H1 (cell line): Measurements from ENCODE around the gene ATP7B. TPM values are rescaled to one million over a fixed set of nuclear protein-coding genes. Genes with fewer than 3 reads are reported as not detected.

ENCODE experiments used
- CTCF ChIA-PET: fragments of 300-600 bp; sonication (Branson Sonifier 250); formaldehyde crosslinking; loops from one replicate; lab custom pipeline; 2021; ENCODE audit not compliant: partially characterized antibody; lab: Charles Lee
- POLR2A ChIA-PET: fragments of 300-600 bp; sonication (Branson Sonifier 250); formaldehyde crosslinking; loops from one replicate; lab custom pipeline; 2021; ENCODE audit warnings: inconsistent platforms; ENCODE audit not compliant: partially characterized antibody; lab: Charles Lee
- DNase-seq, 2 experiments: peaks; one replicate each; pipeline versions ENCODE4 v3.0.0 to v3.0.0-alpha.2; 2010 to 2022; ENCODE audit warnings: low spot score in 2 of 2, low read depth in 1 of 2, mixed read lengths in 1 of 2
- FAIRE-seq: peaks from 2 replicates; lab custom pipeline; 2011; peaks lifted over from hg19 to GRCh38; lab: Jason Lieb, UNC
- H2AFZ ChIP-seq: 2 replicates; pipeline ENCODE4 v1.8.1; 2012; ENCODE audit warnings: low read length, inconsistent platforms
- H2AK5ac ChIP-seq: 2 replicates; pipeline ENCODE4 v1.6.1; 2013; ENCODE audit warnings: low read depth, low read length
- H2BK120ac ChIP-seq: replicated peaks from 2 replicates; pipeline ENCODE3; 2013; ENCODE audit warnings: low read depth, low read length, inconsistent platforms
- H2BK12ac ChIP-seq: 2 replicates; pipeline ENCODE4 v1.6.1; 2013; ENCODE audit warnings: low read depth, low read length
- H2BK15ac ChIP-seq: 2 replicates; pipeline ENCODE4 v1.6.1; 2013; ENCODE audit warnings: low read length
- H2BK20ac ChIP-seq: 2 replicates; pipeline ENCODE4 v1.6.1; 2013; ENCODE audit warnings: low read length
- H2BK5ac ChIP-seq: 2 replicates; pipeline ENCODE4 v1.6.1; 2013; ENCODE audit warnings: low read depth, low read length
- H3K14ac ChIP-seq: 2 replicates; pipeline ENCODE4 v1.6.1; 2013; ENCODE audit warnings: inconsistent platforms; ENCODE audit not compliant: insufficient read length
- H3K18ac ChIP-seq: 2 replicates; pipeline ENCODE4 v1.6.1; 2013; ENCODE audit warnings: low read length; ENCODE audit errors: extremely low read depth
- H3K23ac ChIP-seq: 2 replicates; pipeline ENCODE4 v1.6.1; 2013; ENCODE audit warnings: inconsistent platforms; ENCODE audit not compliant: insufficient read length
- H3K23me2 ChIP-seq: 2 replicates; pipeline ENCODE4 v1.6.1; 2013; ENCODE audit warnings: low read depth, low read length
- H3K27ac ChIP-seq: 2 replicates; pipeline ENCODE4 v1.6.1; 2011; ENCODE audit warnings: low read depth, low read length, inconsistent platforms
- H3K27me3 ChIP-seq, 4 experiments: replicated peaks in 1 of 4; 1 replicate in 1 of 4; 2 replicates in 3 of 4; pipeline versions ENCODE4 v1.6.1 to v1.8.1; 2011 to 2013; ENCODE audit warnings: low read length in 3 of 4, mild to moderate bottlenecking in 3 of 4, inconsistent platforms in 2 of 4, mixed read lengths in 2 of 4, moderate library complexity in 1 of 4; ENCODE audit not compliant: control insufficient read depth in 3 of 4, insufficient read depth in 3 of 4; ENCODE audit errors: extremely low read depth in 1 of 4
- H3K36me3 ChIP-seq, 4 experiments: 2 replicates each; pipeline versions ENCODE4 v1.6.1 to v1.8.1; 2011 to 2013; ENCODE audit warnings: mild to moderate bottlenecking in 4 of 4, low read length in 3 of 4, moderate library complexity in 2 of 4, control low read depth in 1 of 4, inconsistent platforms in 1 of 4; ENCODE audit not compliant: insufficient read depth in 4 of 4, control insufficient read depth in 2 of 4
- H3K4ac ChIP-seq: replicated peaks from 2 replicates; pipeline ENCODE3; 2013; ENCODE audit warnings: low read length, low read depth, mixed read lengths, inconsistent platforms; ENCODE audit not compliant: insufficient read length
- H3K4me1 ChIP-seq, 4 experiments: replicated peaks in 1 of 4; 1 replicate in 1 of 4; 2 replicates in 3 of 4; pipeline versions ENCODE4 v1.6.1 to v1.8.1; 2011 to 2013; ENCODE audit warnings: low read length in 3 of 4, inconsistent platforms in 2 of 4, mixed read lengths in 1 of 4; ENCODE audit not compliant: insufficient read depth in 4 of 4, control insufficient read depth in 3 of 4
- H3K4me2 ChIP-seq, 2 experiments: 2 replicates each; pipeline versions ENCODE4 v1.6.1 to v1.8.1; 2011 to 2013; ENCODE audit warnings: low read depth in 2 of 2, low read length in 2 of 2, control low read depth in 1 of 2, inconsistent platforms in 1 of 2, mild to moderate bottlenecking in 1 of 2; ENCODE audit not compliant: insufficient read depth in 1 of 2
- H3K4me3 ChIP-seq, 4 experiments: fragments of 200-600, 300-600 bp in 1 of 4; sonication (generic), shearing (Covaris generic), sonication (Bioruptor Twin) in 1 of 4; 2 replicates each; pipeline versions ENCODE4 v1.5.1 to v1.8.1; 2011 to 2016; ENCODE audit warnings: low read length in 4 of 4, low read depth in 3 of 4, control low read depth in 2 of 4, inconsistent platforms in 2 of 4, mild to moderate bottlenecking in 2 of 4, mixed read lengths in 1 of 4, moderate library complexity in 1 of 4; ENCODE audit not compliant: insufficient read depth in 2 of 4; ENCODE audit errors: extremely low read depth in 1 of 4
- H3K56ac ChIP-seq: replicated peaks from 2 replicates; pipeline ENCODE3; 2013; ENCODE audit warnings: low read depth, mild to moderate bottlenecking, mixed read lengths, low read length, inconsistent platforms; ENCODE audit not compliant: insufficient read length
- H3K79me1 ChIP-seq: 2 replicates; pipeline ENCODE4 v1.6.1; 2013; ENCODE audit warnings: low read depth, low read length, control low read depth
- H3K79me2 ChIP-seq, 2 experiments: 2 replicates each; pipeline versions ENCODE4 v1.6.1 to v1.8.1; 2012 to 2013; ENCODE audit warnings: low read length in 2 of 2, mild to moderate bottlenecking in 2 of 2, inconsistent platforms in 1 of 2; ENCODE audit not compliant: insufficient read depth in 2 of 2, control insufficient read depth in 1 of 2
- H3K9ac ChIP-seq, 4 experiments: replicated peaks in 1 of 4; 1 replicate in 1 of 4; 2 replicates in 3 of 4; pipeline versions ENCODE4 v1.6.1 to v1.8.1; 2011 to 2013; ENCODE audit warnings: low read depth in 3 of 4, low read length in 3 of 4, control low read depth in 2 of 4, mild to moderate bottlenecking in 2 of 4, moderate library complexity in 2 of 4, inconsistent platforms in 1 of 4; ENCODE audit errors: extremely low read depth in 1 of 4
- H3K9me3 ChIP-seq, 2 experiments: 2 replicates each; pipeline versions ENCODE4 v1.6.1 to v1.8.1; 2012 to 2013; ENCODE audit warnings: mild to moderate bottlenecking in 2 of 2, moderate library complexity in 2 of 2, control low read depth in 1 of 2, inconsistent platforms in 1 of 2, low read depth in 1 of 2, low read length in 1 of 2, mixed read lengths in 1 of 2; ENCODE audit not compliant: insufficient read depth in 2 of 2
- H4K20me1 ChIP-seq, 2 experiments: replicated peaks in 1 of 2; 2 replicates each; pipeline versions ENCODE3 to v1.8.1; 2011 to 2013; ENCODE audit warnings: inconsistent platforms in 2 of 2, low read length in 2 of 2, mild to moderate bottlenecking in 1 of 2; ENCODE audit not compliant: insufficient read depth in 2 of 2, control insufficient read depth in 1 of 2
- H4K5ac ChIP-seq: 2 replicates; pipeline ENCODE4 v1.6.1; 2013; ENCODE audit warnings: low read length, low read depth, mixed read lengths, inconsistent platforms; ENCODE audit not compliant: insufficient read length
- H4K8ac ChIP-seq: 2 replicates; pipeline ENCODE4 v1.8.0; 2013; ENCODE audit warnings: mild to moderate bottlenecking, moderate library complexity, low read length, inconsistent platforms; ENCODE audit not compliant: insufficient read depth; ENCODE audit errors: extremely low read depth
- H4K91ac ChIP-seq: replicated peaks from 2 replicates; pipeline ENCODE3; 2013; ENCODE audit warnings: low read length, mixed read lengths, inconsistent platforms; ENCODE audit not compliant: insufficient read length
- EZH2 ChIP-seq: fragments of 200-600 bp; sonication (generic); IDR thresholded peaks from 2 replicates; pipeline ENCODE4 v1.7.1; 2012; ENCODE audit warnings: low read depth, mild to moderate bottlenecking, moderate library complexity, low read length, inconsistent platforms; ENCODE audit not compliant: severe bottlenecking
- KDM1A ChIP-seq: fragments of 200-600, 300-600 bp; sonication (generic); IDR thresholded peaks from 2 replicates; pipeline ENCODE4 v1.7.1; 2016; ENCODE audit warnings: mild to moderate bottlenecking, low read length, borderline replicate concordance
- KDM4A ChIP-seq: IDR thresholded peaks from one replicate; pipeline ENCODE4 v1.7.1; 2012; ENCODE audit warnings: low read depth, mild to moderate bottlenecking, moderate library complexity, low read length, inconsistent platforms; ENCODE audit not compliant: severe bottlenecking
- POLR2A ChIP-seq, 2 experiments: IDR thresholded peaks; 1 replicate in 1 of 2; 2 replicates in 1 of 2; pipeline ENCODE4 v1.6.1; 2011; ENCODE audit warnings: low read depth in 2 of 2, low read length in 2 of 2, mild to moderate bottlenecking in 2 of 2; ENCODE audit errors: control extremely low read depth in 1 of 2
- RXRA ChIP-seq: IDR thresholded peaks from 2 replicates; pipeline ENCODE4 v1.6.1; 2011; ENCODE audit warnings: low read depth, mild to moderate bottlenecking, low read length, moderate library complexity; ENCODE audit not compliant: insufficient read depth
- SAP30 ChIP-seq: fragments of 300-600 bp; sonication (generic); IDR thresholded peaks from 2 replicates; pipeline ENCODE4 v1.7.1; 2012; ENCODE audit warnings: low read length, moderate library complexity, mild to moderate bottlenecking, inconsistent platforms; ENCODE audit not compliant: insufficient read depth, insufficient replicate concordance
- SP1 ChIP-seq: IDR thresholded peaks from 2 replicates; pipeline ENCODE4 v1.6.1; 2011; ENCODE audit warnings: low read depth, low read length
- SP4 ChIP-seq: IDR thresholded peaks from 2 replicates; pipeline ENCODE4 v1.6.1; 2012; ENCODE audit warnings: low read length, inconsistent platforms
- SUZ12 ChIP-seq: fragments of 200-600 bp; sonication (generic); IDR thresholded peaks from 2 replicates; pipeline ENCODE4 v1.6.1; 2012; ENCODE audit warnings: mild to moderate bottlenecking, inconsistent platforms, low read length, moderate library complexity, mixed read lengths
- TBP ChIP-seq: IDR thresholded peaks from 2 replicates; pipeline ENCODE4 v1.6.1; 2011; ENCODE audit warnings: low read depth, low read length, improper control_type of control experiment
- TEAD4 ChIP-seq: IDR thresholded peaks from 2 replicates; pipeline ENCODE4 v1.6.1; 2012; ENCODE audit warnings: low read depth, low read length, inconsistent platforms, mixed read lengths
- WGBS, 2 experiments: shearing (Covaris generic) in 1 of 2; methylation state at CpG; one replicate each; pipeline versions ENCODE4 v1.1.6 to v1.1.7; 2013 to 2015; ENCODE audit warnings: low lambda C conversion rate in 2 of 2, mixed read lengths in 2 of 2, inconsistent platforms in 1 of 2, low coverage in 1 of 2, missing lambda C conversion rate in 1 of 2; ENCODE audit not compliant: insufficient replicate concordance in 2 of 2, insufficient coverage in 1 of 2, insufficient read length in 1 of 2; ENCODE audit errors: extremely low coverage in 1 of 2, missing lambda C conversion rate in 1 of 2; 5-methylcytosine and 5-hydroxymethylcytosine counted together
- polyA plus RNA-seq, 7 experiments: library from polyadenylated mRNA; depleted of rRNA in 3 of 7; stranded (reverse) in 5 of 7; unstranded in 2 of 7; fragments of >200 nt in 5 of 7; fragments of 200-250 nt in 2 of 7; gene quantifications; 1 replicate in 5 of 7; 2 replicates in 1 of 7; 4 replicates in 1 of 7; pipeline versions ENCODE4 v1.2.1 to v1.2.3, GENCODE V29; 2011 to 2013; ENCODE audit warnings: missing spikeins in 2 of 7, mixed read lengths in 2 of 7
- total RNA-seq: library from RNA; stranded (reverse); fragmentation: NEBNext Ultra II Directional; extraction: Animal tissue kit (Norgen Biotek cat#: 25700); gene quantifications from 2 replicates; pipeline ENCODE4 v1.2.1, GENCODE V29; 2021
- TF ChIP-seq, protein P1 (sequence below): IDR thresholded peaks from 2 replicates; pipeline ENCODE4 v1.6.1; 2011; ENCODE audit warnings: low read depth, mild to moderate bottlenecking, low read length; ENCODE audit not compliant: insufficient read depth

Gene ATP7B
- total and polyA plus RNA-seq, 2 of the 8 experiments (the other 6 are each of a cell fraction or from before 2014, with no cell fraction given) = 4.1 to 9.2 TPM

DNA sequence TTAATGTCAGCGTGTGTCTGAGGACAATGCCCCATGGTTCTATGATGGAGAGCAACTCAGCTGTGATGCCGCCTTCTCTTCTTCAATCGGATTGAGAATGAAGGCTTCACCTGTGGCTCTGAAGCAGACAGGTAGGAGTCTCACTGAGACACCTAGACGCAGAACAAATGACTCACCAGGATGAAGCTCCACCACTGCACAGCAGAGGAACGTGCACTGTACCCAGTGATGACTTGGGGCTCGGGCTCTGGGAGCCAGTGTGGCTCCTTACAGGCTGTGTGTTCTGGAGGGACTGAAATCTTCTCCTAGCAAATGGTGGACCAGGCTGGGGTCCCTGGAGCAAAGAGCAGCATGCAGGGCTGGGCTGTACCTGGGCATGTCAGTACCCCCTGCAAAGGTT, 105.5 kb downstream of the ATP7B start:
- H4K8ac ChIP-seq = no peak overlapping the region
- H3K9me3 ChIP-seq = no peaks in the 10 kb centered on the region
- H3K79me1 ChIP-seq = no peaks in the 10 kb centered on the region; the same call in 1 of the 2 replicates
- no peak overlapping the region for H3K4me3 ChIP-seq
- H3K36me3 ChIP-seq = no peaks in the 10 kb centered on the region
- no peak overlapping the region for H2AFZ ChIP-seq
- H3K4me2 ChIP-seq = no peak overlapping the region
- peaks cover 0 to 2% of the 10 kb centered on the region in 2 experiments for H4K20me1 ChIP-seq
- no peak overlapping the region for H2BK120ac ChIP-seq
- H2BK20ac ChIP-seq = no peak overlapping the region
- H3K56ac ChIP-seq = no peak overlapping the region
- H4K5ac ChIP-seq = no peak overlapping the region
- H3K23me2 ChIP-seq = no peaks in the 10 kb centered on the region
- no peak overlapping the region for H2BK15ac ChIP-seq
- no peak for DNase-seq
- H4K91ac ChIP-seq = no peak overlapping the region
- H3K23ac ChIP-seq = no peak overlapping the region
- no peak overlapping the region for H3K9ac ChIP-seq
- peaks cover 0 to 5% (median under 1%) of the 10 kb centered on the region in 4 experiments; a peak in 2 of 7 replicates for H3K4me1 ChIP-seq
- no peak overlapping the region for H2BK12ac ChIP-seq
- no peaks in the 10 kb centered on the region for H3K79me2 ChIP-seq
- no peak overlapping the region for H3K4ac ChIP-seq
- CTCF ChIA-PET = interaction anchor here (0.7 to 4.1 kb wide), 8 partner anchors 7 to 220 kb away, joined by 3 to 20 read pairs (median 3); no protein-coding TSS in a partner anchor
- no peak for FAIRE-seq
- no peak overlapping the region for H2BK5ac ChIP-seq
- POLR2A ChIA-PET = interaction anchor here (1.0 kb wide), 1 partner anchor 11 kb away, joined by 3 read pairs; no protein-coding TSS in a partner anchor
- whole genome bisulfite sequencing, 2 experiments = 77% methylated on average over 6 of the region's 6 CpGs; no CpG with 5 or more reads in 1 of the 2 experiments
- no peaks in the 10 kb centered on the region for H3K27me3 ChIP-seq
- no peak overlapping the region for H2AK5ac ChIP-seq
- no peak overlapping the region for H3K14ac ChIP-seq
- H3K27ac ChIP-seq = no peak overlapping the region
- H3K18ac ChIP-seq = no peak overlapping the region
- TF ChIP-seq SP1 = no peak
- no peak for TF ChIP-seq KDM4A
- no peak for TF ChIP-seq POLR2A (IDR thresholded peaks at IDR 0.05; ENCODE audit: control extremely low read depth in 1 of 2, low read depth in 2 of 2, low read length in 2 of 2)
- TF ChIP-seq, protein P1, sequence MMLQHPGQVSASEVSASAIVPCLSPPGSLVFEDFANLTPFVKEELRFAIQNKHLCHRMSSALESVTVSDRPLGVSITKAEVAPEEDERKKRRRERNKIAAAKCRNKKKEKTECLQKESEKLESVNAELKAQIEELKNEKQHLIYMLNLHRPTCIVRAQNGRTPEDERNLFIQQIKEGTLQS = no peak
- TF ChIP-seq RXRA = no peak
- TF ChIP-seq KDM1A = no peak
- TF ChIP-seq EZH2 = no peak
- no peak for TF ChIP-seq TBP
- no peak for TF ChIP-seq SP4
- TF ChIP-seq TEAD4 = no peak
- TF ChIP-seq SUZ12 = no peak
- TF ChIP-seq SAP30 = no peak
